Sigmoid colon (tissue), 7 donors: ENCODE results near the gene DNASE1L2. TPM values are rescaled to one million over a fixed set of nuclear protein-coding genes. Genes with fewer than 3 reads are reported as not detected.

ENCODE experiments used
- DNase-seq: peaks from one replicate; pipeline ENCODE4 v3.0.0-alpha.2; 2019
- H3K27ac ChIP-seq, 4 donors: fragments of 200-600 bp; sonication (generic); one replicate each; pipeline ENCODE4 v1.5.1; 2016 to 2019; ENCODE audit warnings: mild to moderate bottlenecking in 1 of 4
- H3K27me3 ChIP-seq, 3 donors: fragments of 200-600 bp; sonication (generic); one replicate each; pipeline ENCODE4 v1.5.1; 2019; ENCODE audit warnings: mild to moderate bottlenecking in 1 of 3
- H3K36me3 ChIP-seq, 4 donors: fragments of 200-600 bp; sonication (generic); one replicate each; pipeline ENCODE4 v1.5.1; 2016 to 2019
- H3K4me1 ChIP-seq, 4 donors: fragments of 200-600 bp; sonication (generic); one replicate each; pipeline ENCODE4 v1.5.1; 2017 to 2019
- H3K4me3 ChIP-seq, 4 donors: fragments of 200-600 bp; sonication (generic); one replicate each; pipeline ENCODE4 v1.5.1; 2017 to 2019; ENCODE audit warnings: mild to moderate bottlenecking in 2 of 4, moderate library complexity in 1 of 4
- H3K9me3 ChIP-seq, 4 donors: fragments of 200-600 bp in 3 of 4; sonication (generic) in 3 of 4; one replicate each; pipeline versions ENCODE4 v1.5.1 to v1.6.1; 2013 to 2019
- EP300 ChIP-seq, 4 donors: sonication (generic); formaldehyde crosslinking; IDR thresholded peaks; one replicate each; pipeline ENCODE4 v1.6.1; 2017; ENCODE audit warnings: antibody characterized with exemption in 4 of 4
- POLR2A ChIP-seq, 2 donors: fragments of 450-650 bp; IDR thresholded peaks; one replicate each; pipeline ENCODE4 v1.6.1; 2016; ENCODE audit warnings: antibody characterized with exemption in 2 of 2, mild to moderate bottlenecking in 2 of 2, moderate library complexity in 2 of 2
- POLR2AphosphoS5 ChIP-seq, 4 donors: sonication (generic); formaldehyde crosslinking; IDR thresholded peaks; one replicate each; pipeline ENCODE4 v1.6.1; 2017; ENCODE audit warnings: antibody characterized with exemption in 4 of 4
- WGBS, 2 donors: extraction: QIAGEN DNeasy Blood & Tissue Kit; methylation state at CpG; one replicate each; pipeline ENCODE4 v1.1.7; 2013; 5-methylcytosine and 5-hydroxymethylcytosine counted together
- intact Hi-C: fragments of 100-400 bp; cut with DNase I; formaldehyde crosslinking; loops from one replicate; pipeline ENCODE4 v1.15.1; 2023
- polyA plus RNA-seq, 3 donors: library from polyadenylated mRNA; stranded (reverse); fragments of 200-250 nt; gene quantifications; one replicate each; pipeline ENCODE4 v1.2.3, GENCODE V29; 2013
- total RNA-seq, 4 donors: library from RNA; depleted of rRNA; stranded (reverse); fragments of >200 nt; gene quantifications; one replicate each; pipeline ENCODE4 v1.1.0, GENCODE V29; 2016
- TF ChIP-seq, protein P1 (sequence below), 4 experiments: fragments of 450-650 bp in 3 of 4; fragments of 200-600 bp in 1 of 4; IDR thresholded peaks; one replicate each; pipeline ENCODE4 v1.5.1; 2016 to 2019; ENCODE audit warnings: antibody characterized with exemption in 4 of 4, mild to moderate bottlenecking in 3 of 4, moderate library complexity in 2 of 4
- donor health status: healthy with polysubstance abuse.
- donor health status: Bipolar disorder and iron deficiency.
- donor health status: healthy.

Gene DNASE1L2
- total and polyA plus RNA-seq, 7 donors = 0.36 to 0.93 (median 0.82) TPM; not detected in 3

DNA sequence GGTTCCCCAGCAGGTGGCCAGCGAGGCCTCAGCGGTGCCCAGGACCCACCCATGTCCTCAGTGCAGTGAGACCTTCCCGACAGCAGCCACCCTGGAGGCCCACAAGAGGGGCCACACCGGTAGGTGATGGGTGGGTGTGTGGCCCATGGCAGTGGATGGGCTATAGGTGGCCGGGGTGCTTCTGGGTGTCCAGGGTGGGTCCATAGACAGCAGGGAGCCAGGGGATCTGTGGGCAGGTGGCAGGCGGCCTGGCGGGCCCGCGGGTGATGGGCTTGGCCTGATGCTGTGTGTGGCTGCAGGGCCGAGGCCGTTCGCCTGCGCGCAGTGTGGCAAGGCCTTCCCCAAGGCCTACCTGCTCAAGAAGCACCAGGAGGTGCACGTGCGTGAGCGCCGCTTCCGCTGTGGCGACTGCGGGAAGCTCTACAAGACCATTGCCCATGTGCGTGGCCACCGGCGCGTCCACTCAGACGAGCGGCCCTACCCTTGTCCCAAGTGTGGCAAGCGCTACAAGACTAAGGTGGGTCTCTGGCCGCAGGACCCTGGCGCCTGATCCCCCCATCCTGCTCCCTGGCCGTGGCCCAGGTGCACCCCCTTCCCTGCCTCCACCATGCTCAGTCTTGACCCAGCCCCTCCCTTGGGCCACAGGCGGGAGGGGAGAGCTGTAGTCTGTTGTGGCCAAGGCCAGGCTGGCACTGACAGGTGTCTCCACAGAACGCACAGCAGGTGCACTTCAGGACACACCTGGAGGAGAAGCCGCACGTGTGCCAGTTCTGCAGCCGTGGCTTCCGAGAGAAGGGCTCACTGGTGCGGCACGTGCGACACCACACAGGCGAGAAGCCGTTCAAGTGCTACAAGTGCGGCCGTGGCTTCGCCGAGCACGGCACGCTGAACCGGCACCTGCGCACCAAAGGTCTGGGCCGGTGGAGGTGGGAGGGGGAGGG is 2.1 kb upstream of the DNASE1L2 start:
- peaks cover 55 to 68% (median 63%) of the 10 kb centered on the region in 4 donors for H3K36me3 ChIP-seq
- TF ChIP-seq POLR2A (IDR thresholded peaks at IDR 0.05) (no peak), POLR2AphosphoS5 (IDR thresholded peaks at IDR 0.05) (no peak), EP300 (IDR thresholded peaks at IDR 0.05) (no peak)
- TF ChIP-seq, protein P1, sequence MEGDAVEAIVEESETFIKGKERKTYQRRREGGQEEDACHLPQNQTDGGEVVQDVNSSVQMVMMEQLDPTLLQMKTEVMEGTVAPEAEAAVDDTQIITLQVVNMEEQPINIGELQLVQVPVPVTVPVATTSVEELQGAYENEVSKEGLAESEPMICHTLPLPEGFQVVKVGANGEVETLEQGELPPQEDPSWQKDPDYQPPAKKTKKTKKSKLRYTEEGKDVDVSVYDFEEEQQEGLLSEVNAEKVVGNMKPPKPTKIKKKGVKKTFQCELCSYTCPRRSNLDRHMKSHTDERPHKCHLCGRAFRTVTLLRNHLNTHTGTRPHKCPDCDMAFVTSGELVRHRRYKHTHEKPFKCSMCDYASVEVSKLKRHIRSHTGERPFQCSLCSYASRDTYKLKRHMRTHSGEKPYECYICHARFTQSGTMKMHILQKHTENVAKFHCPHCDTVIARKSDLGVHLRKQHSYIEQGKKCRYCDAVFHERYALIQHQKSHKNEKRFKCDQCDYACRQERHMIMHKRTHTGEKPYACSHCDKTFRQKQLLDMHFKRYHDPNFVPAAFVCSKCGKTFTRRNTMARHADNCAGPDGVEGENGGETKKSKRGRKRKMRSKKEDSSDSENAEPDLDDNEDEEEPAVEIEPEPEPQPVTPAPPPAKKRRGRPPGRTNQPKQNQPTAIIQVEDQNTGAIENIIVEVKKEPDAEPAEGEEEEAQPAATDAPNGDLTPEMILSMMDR (IDR thresholded peaks at IDR 0.05) = no peak
- intact Hi-C loops = no loop called here

DNA sequence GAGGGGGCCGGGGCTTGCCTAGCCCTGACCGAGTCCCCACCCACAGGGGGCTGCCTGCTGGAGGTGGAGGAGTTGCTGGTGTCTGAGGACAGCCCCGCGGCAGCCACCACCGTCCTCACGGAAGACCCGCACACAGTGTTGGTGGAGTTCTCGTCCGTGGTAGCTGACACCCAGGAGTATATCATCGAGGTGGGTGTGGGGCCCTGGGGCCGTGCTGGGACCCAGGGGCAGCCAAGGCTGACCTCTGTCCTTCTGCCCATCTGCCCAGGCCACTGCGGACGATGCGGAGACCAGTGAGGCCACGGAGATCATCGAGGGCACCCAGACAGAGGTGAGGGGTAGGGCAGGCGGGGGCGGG is 1.5 kb upstream of the DNASE1L2 start:
- intact Hi-C loops = no loop called here
- H3K27me3 ChIP-seq = peaks cover 17 to 53% (median 26%) of the 10 kb centered on the region in 3 donors
- H3K36me3 ChIP-seq = peaks cover 49 to 63% (median 56%) of the 10 kb centered on the region in 4 donors
- H3K4me3 ChIP-seq = no peak overlapping the region
- no peaks in the 10 kb centered on the region for H3K9me3 ChIP-seq
- no peak for DNase-seq
- H3K4me1 ChIP-seq = peaks cover 0 to 27% (median 24%) of the 10 kb centered on the region in 4 donors
- H3K27ac ChIP-seq = no peak overlapping the region
- 92 to 93% methylated on average over 18 of the region's 18 CpGs for WGBS, 2 donors
- TF ChIP-seq EP300 (IDR thresholded peaks at IDR 0.05) = no peak
- TF ChIP-seq, protein P1 (IDR thresholded peaks at IDR 0.05) = no peak
- TF ChIP-seq POLR2A (IDR thresholded peaks at IDR 0.05) = no peak
- no peak for TF ChIP-seq POLR2AphosphoS5 (IDR thresholded peaks at IDR 0.05)

More for the DNA sequence above, 2.1 kb upstream of the DNASE1L2 start:
- Histone ChIP-seq H3K4me3 (no peak overlapping the region), H3K9me3 (no peaks in the 10 kb centered on the region), H3K27me3 (peaks cover 17 to 53% (median 26%) of the 10 kb centered on the region in 3 donors), H3K27ac (no peak overlapping the region), H3K4me1 (peaks cover 0 to 27% (median 24%) of the 10 kb centered on the region in 4 donors)
- WGBS, 2 donors = 82 to 92% methylated on average over 51 of the region's 51 CpGs
- DNase-seq = no peak

DNA sequence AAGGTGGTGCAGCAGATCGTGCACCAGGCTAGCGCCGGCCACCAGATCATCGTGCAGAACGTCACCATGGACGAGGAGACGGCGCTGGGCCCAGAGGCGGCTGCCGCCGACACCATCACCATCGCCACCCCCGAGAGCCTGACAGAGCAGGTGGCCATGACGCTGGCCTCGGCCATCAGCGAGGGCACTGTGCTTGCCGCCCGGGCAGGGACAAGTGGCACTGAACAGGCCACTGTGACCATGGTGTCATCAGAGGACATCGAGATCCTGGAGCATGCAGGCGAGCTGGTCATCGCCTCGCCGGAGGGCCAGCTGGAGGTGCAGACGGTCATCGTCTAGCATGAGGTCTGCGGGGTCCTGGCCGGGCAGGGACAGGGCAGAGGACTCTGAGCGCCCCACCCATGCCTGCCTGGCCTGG is 1.0 kb upstream of the DNASE1L2 start:
- intact Hi-C loops = no loop called here
- Histone ChIP-seq H3K9me3 (no peaks in the 10 kb centered on the region), H3K36me3 (peaks cover 48 to 63% (median 52%) of the 10 kb centered on the region in 4 donors), H3K4me1 (peaks cover 0 to 27% (median 24%) of the 10 kb centered on the region in 4 donors), H3K27me3 (peaks cover 17 to 53% (median 26%) of the 10 kb centered on the region in 3 donors), H3K4me3 (no peak overlapping the region), H3K27ac (no peak overlapping the region)
- no peak for DNase-seq
- WGBS, 2 donors = 87 to 94% methylated on average over 28 of the region's 28 CpGs
- TF ChIP-seq POLR2AphosphoS5 (IDR thresholded peaks at IDR 0.05) = no peak
- no peak for TF ChIP-seq POLR2A (IDR thresholded peaks at IDR 0.05)
- TF ChIP-seq, protein P1 (IDR thresholded peaks at IDR 0.05) = no peak
- no peak for TF ChIP-seq EP300 (IDR thresholded peaks at IDR 0.05)

DNA sequence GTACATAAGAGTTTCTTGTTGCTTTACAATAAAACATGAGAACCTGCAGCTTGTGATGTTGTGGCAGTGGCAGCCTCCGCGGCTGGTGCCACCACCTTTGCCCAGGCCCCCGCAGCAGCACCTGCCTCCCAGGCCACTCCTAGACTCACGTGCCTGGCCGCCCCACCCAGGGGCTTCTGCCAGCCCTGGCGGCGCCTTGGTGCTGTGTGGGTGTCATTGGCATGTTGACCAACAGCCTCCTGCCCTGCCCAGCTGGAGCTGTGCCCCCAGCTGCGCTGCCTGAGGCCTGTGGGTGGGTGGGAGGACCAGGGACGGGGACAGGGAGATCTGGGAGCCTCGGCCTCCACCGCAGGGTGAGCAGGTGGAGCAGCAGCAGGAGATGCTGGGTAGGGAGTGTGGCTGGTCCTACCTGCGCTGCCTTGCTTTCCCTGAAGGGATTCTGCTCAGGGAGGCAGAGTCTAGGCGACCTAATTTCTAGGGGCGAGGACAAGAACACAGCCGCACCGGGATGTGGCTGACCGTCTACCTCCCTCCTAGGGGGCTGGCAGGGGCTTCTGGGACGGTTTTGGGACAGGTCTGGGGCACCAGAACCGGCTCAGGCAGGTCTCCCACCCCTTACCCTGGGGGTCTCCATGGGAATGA is 428 bp upstream of the DNASE1L2 start:
- 16 to 74% methylated on average over 19 of the region's 19 CpGs for WGBS, 2 donors
- Histone ChIP-seq H3K4me1 (peaks cover 0 to 27% (median 24%) of the 10 kb centered on the region in 4 donors), H3K4me3 (no peak overlapping the region), H3K36me3 (peaks cover 45 to 62% (median 48%) of the 10 kb centered on the region in 4 donors), H3K27me3 (peaks cover 17 to 53% (median 26%) of the 10 kb centered on the region in 3 donors), H3K9me3 (no peaks in the 10 kb centered on the region), H3K27ac (no peak overlapping the region)
- no peak for TF ChIP-seq EP300 (IDR thresholded peaks at IDR 0.05)
- TF ChIP-seq, protein P1 (IDR thresholded peaks at IDR 0.05) = no peak
- TF ChIP-seq POLR2A (IDR thresholded peaks at IDR 0.05) = no peak
- intact Hi-C loops = no loop called here
- DNase-seq = no peak
